GM12878 (cell line): ENCODE measurements around the gene SPATA24. TPM values are rescaled to one million over a fixed set of nuclear protein-coding genes. Genes with fewer than 3 reads are reported as not detected.

Source experiments
- BACH1 ChIP-seq: fragments of 450-650 bp; IDR thresholded peaks from 2 replicates; pipeline ENCODE4 v1.6.1; 2017; ENCODE audit warnings: mild to moderate bottlenecking, borderline replicate concordance
- EGR1 ChIP-seq, 2 experiments: IDR thresholded peaks; 1 replicate in 1 of 2; 2 replicates in 1 of 2; pipeline ENCODE4 v1.6.1; 2011 to 2012; ENCODE audit warnings: low read depth in 2 of 2, low read length in 2 of 2, borderline replicate concordance in 1 of 2, mild to moderate bottlenecking in 1 of 2, moderate library complexity in 1 of 2
- NR2F1 ChIP-seq: fragments of 450-650 bp; conservative IDR thresholded peaks from 2 replicates; pipeline ENCODE4 v1.6.1; 2017; ENCODE audit warnings: mild to moderate bottlenecking
- polyA plus RNA-seq, 11 experiments: library from polyadenylated mRNA; depleted of rRNA in 4 of 11; unstranded in 6 of 11; stranded (reverse) in 5 of 11; fragments of >200 nt; fragmentation: Nextera tagmentation in 4 of 11; fragmentation: Illumina TruSeq in 1 of 11; extraction: Ambion mirVana in 4 of 11; extraction: Trizol in 1 of 11; gene quantifications; 1 replicate in 1 of 11; 2 replicates in 10 of 11; pipeline versions ENCODE4 v1.2.1 to v1.2.3, GENCODE V29; 2011 to 2016; ENCODE audit warnings: inconsistent platforms in 2 of 11, missing spikeins in 2 of 11, low read depth in 1 of 11
- total RNA-seq, 4 experiments: library from RNA; depleted of rRNA in 3 of 4; stranded (reverse); fragments of >200 nt in 3 of 4; fragmentation: Illumina TruSeq in 1 of 4; extraction: Trizol in 1 of 4; gene quantifications; 2 replicates each; pipeline versions ENCODE4 v1.2.1 to v1.2.3, GENCODE V29; 2013 to 2021
- TF ChIP-seq, protein P1 (sequence below): IDR thresholded peaks from 2 replicates; pipeline ENCODE4 v1.6.1; 2012; ENCODE audit warnings: improper control_type of control experiment, low read depth, low read length; ENCODE audit not compliant: insufficient replicate concordance
- TF ChIP-seq, protein P2 (sequence below): fragments of 450-650 bp; IDR thresholded peaks from 2 replicates; pipeline ENCODE4 v1.6.1; 2017; ENCODE audit warnings: mild to moderate bottlenecking

SPATA24 gene
- total and polyA plus RNA-seq, 10 of the 15 experiments (the other 5 are each of a cell fraction or from before 2014, with no cell fraction given): 4.1 to 9.8 (median 7.3) TPM

DNA sequence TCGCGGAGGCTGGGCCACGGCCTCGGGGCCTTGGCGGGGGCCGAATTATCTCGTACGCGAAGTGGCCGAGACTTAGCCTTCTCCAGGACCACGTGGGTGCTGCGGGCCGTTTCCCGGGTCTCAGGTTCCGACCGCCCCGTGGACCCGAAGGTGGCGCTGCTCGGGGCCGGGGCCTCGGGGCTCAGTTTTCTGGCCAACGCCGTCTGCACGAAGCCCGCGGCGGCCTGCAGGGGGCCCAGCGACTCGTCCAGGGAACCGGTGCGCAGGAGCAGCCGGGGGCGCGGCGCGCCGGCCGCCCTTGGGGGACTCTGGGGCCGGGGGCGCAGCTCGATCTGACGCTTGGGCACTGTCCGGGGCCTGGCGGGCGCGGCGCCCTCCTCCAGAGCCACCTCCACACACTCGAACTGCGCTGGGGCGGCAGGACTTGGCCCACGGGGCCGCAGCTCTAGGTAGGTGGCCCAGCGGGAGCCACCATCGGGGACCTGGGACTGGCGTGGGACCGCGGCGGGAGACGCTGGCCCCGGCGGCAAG, 9.7 kb downstream of the SPATA24 start (continued):
- TF ChIP-seq, protein P1, sequence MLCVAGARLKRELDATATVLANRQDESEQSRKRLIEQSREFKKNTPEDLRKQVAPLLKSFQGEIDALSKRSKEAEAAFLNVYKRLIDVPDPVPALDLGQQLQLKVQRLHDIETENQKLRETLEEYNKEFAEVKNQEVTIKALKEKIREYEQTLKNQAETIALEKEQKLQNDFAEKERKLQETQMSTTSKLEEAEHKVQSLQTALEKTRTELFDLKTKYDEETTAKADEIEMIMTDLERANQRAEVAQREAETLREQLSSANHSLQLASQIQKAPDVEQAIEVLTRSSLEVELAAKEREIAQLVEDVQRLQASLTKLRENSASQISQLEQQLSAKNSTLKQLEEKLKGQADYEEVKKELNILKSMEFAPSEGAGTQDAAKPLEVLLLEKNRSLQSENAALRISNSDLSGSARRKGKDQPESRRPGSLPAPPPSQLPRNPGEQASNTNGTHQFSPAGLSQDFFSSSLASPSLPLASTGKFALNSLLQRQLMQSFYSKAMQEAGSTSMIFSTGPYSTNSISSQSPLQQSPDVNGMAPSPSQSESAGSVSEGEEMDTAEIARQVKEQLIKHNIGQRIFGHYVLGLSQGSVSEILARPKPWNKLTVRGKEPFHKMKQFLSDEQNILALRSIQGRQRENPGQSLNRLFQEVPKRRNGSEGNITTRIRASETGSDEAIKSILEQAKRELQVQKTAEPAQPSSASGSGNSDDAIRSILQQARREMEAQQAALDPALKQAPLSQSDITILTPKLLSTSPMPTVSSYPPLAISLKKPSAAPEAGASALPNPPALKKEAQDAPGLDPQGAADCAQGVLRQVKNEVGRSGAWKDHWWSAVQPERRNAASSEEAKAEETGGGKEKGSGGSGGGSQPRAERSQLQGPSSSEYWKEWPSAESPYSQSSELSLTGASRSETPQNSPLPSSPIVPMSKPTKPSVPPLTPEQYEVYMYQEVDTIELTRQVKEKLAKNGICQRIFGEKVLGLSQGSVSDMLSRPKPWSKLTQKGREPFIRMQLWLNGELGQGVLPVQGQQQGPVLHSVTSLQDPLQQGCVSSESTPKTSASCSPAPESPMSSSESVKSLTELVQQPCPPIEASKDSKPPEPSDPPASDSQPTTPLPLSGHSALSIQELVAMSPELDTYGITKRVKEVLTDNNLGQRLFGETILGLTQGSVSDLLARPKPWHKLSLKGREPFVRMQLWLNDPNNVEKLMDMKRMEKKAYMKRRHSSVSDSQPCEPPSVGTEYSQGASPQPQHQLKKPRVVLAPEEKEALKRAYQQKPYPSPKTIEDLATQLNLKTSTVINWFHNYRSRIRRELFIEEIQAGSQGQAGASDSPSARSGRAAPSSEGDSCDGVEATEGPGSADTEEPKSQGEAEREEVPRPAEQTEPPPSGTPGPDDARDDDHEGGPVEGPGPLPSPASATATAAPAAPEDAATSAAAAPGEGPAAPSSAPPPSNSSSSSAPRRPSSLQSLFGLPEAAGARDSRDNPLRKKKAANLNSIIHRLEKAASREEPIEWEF: no peak
- peak in 1 of 2 experiments; percentile 1; a peak in 1 of 3 replicates for TF ChIP-seq EGR1 (IDR thresholded peaks at IDR 0.05; ENCODE audit: borderline replicate concordance in 1 of 2, low read depth in 2 of 2, low read length in 2 of 2)
- peak; percentile 33; the same call in 1 of the 2 replicates for TF ChIP-seq BACH1
- TF ChIP-seq, protein P2, sequence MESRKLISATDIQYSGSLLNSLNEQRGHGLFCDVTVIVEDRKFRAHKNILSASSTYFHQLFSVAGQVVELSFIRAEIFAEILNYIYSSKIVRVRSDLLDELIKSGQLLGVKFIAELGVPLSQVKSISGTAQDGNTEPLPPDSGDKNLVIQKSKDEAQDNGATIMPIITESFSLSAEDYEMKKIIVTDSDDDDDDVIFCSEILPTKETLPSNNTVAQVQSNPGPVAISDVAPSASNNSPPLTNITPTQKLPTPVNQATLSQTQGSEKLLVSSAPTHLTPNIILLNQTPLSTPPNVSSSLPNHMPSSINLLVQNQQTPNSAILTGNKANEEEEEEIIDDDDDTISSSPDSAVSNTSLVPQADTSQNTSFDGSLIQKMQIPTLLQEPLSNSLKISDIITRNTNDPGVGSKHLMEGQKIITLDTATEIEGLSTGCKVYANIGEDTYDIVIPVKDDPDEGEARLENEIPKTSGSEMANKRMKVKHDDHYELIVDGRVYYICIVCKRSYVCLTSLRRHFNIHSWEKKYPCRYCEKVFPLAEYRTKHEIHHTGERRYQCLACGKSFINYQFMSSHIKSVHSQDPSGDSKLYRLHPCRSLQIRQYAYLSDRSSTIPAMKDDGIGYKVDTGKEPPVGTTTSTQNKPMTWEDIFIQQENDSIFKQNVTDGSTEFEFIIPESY: no peak
- 0 out of 2 replicates have a peak, but pooled peaks have one; percentile 42 for TF ChIP-seq NR2F1
- TF ChIP-seq, all 136 proteins: peak for 16
